Measurements from ENCODE around the gene PAFAH1B1.
A peak's percentile ranks its signal among the peaks of the same experiment; 100 is the strongest.
"Not testable (repeated sequence)": the region's sequence is repeated elsewhere in the genome, so short reads cannot be mapped to it uniquely, and the experiment has no call there.

Gene PAFAH1B1

GRCh38 chr17:2697611-2698162 lies 104.2 kb downstream of the PAFAH1B1 start:
- peak; percentile 14 to 57 for DNase-seq
- no peaks in the 10 kb centered on the region for H3K27me3 ChIP-seq
- H3K4me3 ChIP-seq = no peak overlapping the region
- no peak for TF ChIP-seq CTCF (IDR thresholded peaks at IDR 0.05)
- intact Hi-C loops (cut with DNase I; ENCODE audit: low total_unique reads) = no loop called here
- H3K4me1 ChIP-seq = no peaks in the 10 kb centered on the region
- H3K36me3 ChIP-seq = peaks cover 63 to 100% (median 90%) of the 10 kb centered on the region in 3 donors
- no peak overlapping the region for H3K27ac ChIP-seq
- H3K9me3 ChIP-seq = no peaks in the 10 kb centered on the region

GRCh38 chr17:2699216-2699805 lies 105.9 kb downstream of the PAFAH1B1 start:
- H3K9me3 ChIP-seq; intact Hi-C loops (cut with DNase I; ENCODE audit: low total_unique reads); H3K4me3 ChIP-seq; H3K4me1 ChIP-seq; H3K27ac ChIP-seq; H3K27me3 ChIP-seq: not testable (repeated sequence)
- H3K36me3 ChIP-seq = peaks cover 69 to 100% (median 93%) of the 10 kb centered on the region in 3 donors
- DNase-seq = peak in 1 of 2 donors; percentile 15

- Histone ChIP-seq H3K27me3 (no peaks in the 10 kb centered on the region), H3K4me3 (no peak overlapping the region), H3K36me3 (peaks cover 69 to 94% (median 86%) of the 10 kb centered on the region in 3 donors), H3K27ac (no peak overlapping the region), H3K9me3 (no peaks in the 10 kb centered on the region), H3K4me1 (no peaks in the 10 kb centered on the region)
- DNase-seq = peak in 1 of 2 donors; percentile 55
- intact Hi-C loops (cut with DNase I; ENCODE audit: low total_unique reads) = no loop called here
- no peak for TF ChIP-seq CTCF (IDR thresholded peaks at IDR 0.05)
Observed at GRCh38 chr17:2700030-2700490, 106.6 kb downstream of the PAFAH1B1 start.

GRCh38 chr17:2700491-2701141 lies 107.2 kb downstream of the PAFAH1B1 start:
- TF ChIP-seq CTCF (IDR thresholded peaks at IDR 0.05) = no peak
- no peak overlapping the region for H3K27ac ChIP-seq
- H3K4me3 ChIP-seq = no peak overlapping the region
- H3K36me3 ChIP-seq = peaks cover 64 to 89% (median 80%) of the 10 kb centered on the region in 3 donors
- intact Hi-C loops (cut with DNase I; ENCODE audit: low total_unique reads) = no loop called here
- H3K4me1 ChIP-seq = no peaks in the 10 kb centered on the region
- no peaks in the 10 kb centered on the region for H3K9me3 ChIP-seq
- DNase-seq = peak in 1 of 2 donors; percentile 59
- no peaks in the 10 kb centered on the region for H3K27me3 ChIP-seq

DNA sequence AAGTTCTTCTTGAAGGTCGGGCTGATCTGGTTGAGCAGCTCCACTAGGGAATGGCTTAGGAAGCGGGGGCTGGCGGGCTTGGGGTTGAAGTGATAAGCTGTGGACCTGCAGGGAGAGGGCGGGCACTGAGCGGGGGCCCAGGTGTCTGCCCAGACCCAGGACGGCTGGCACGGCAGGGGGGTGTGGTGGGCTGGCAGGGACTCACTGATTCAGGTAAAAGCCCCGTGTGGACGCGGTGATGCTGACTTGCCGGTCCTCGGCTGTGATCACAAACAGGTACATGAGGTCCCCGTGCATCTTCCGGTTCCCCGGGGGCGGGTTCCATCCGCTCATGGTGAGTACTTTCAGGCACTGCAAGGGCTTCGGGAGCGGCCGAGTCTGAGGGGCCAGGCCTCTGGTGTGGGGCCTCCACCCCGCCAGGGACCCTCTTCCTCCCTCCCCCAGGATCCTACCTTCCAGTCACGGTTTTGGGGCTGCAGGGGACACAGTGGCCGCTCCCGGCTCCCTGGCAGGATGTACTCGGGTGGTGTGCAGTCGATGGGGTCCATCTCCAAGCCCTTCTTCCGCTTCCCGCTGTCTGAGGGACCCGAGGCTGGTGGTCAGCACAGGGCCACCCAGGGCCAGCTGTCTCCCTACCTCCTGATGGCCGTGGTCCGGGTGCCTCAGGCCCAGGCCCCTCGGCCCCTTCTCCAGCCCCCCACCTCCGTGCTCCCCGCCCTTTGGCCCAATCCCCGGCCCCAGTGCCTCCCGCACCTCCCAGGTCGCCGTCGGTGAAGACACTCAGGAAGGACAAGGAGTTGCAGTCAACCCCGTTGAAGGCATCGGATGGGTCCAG lies 107.9 kb downstream of the PAFAH1B1 start:
- Histone ChIP-seq H3K4me1 (peaks cover 0 to 4% (median 0%) of the 10 kb centered on the region in 4 donors), H3K9me3 (no peaks in the 10 kb centered on the region), H3K27me3 (no peaks in the 10 kb centered on the region), H3K36me3 (peaks cover 56 to 81% (median 73%) of the 10 kb centered on the region in 3 donors), H3K27ac (no peak overlapping the region), H3K4me3 (no peak overlapping the region)
- DNase-seq = peak in 1 of 2 donors; percentile 61
- intact Hi-C loops (cut with DNase I; ENCODE audit: low total_unique reads) = no loop called here
- no peak for TF ChIP-seq CTCF (IDR thresholded peaks at IDR 0.05)
